ENCODE data around the gene ERO1B. TPM values are rescaled to one million over a fixed set of nuclear protein-coding genes. Genes with fewer than 3 reads are reported as not detected.
A peak's percentile ranks its signal among the peaks of the same experiment; 100 is the strongest.

The ERO1B gene
- polyA plus RNA-seq, 1 experiment = 0.74 TPM

GRCh38 chr1:236281198-236281653 lies 532 bp downstream of the ERO1B start:
- POLR2A ChIA-PET = no interaction called here

GRCh38 chr1:236280438-236281197 lies 1.1 kb downstream of the ERO1B start:
- CTCF ChIA-PET = no interaction called here
- no peak for TF ChIP-seq CTCF (IDR thresholded peaks at IDR 0.05; ENCODE audit: insufficient read depth, low read depth, low read length)
- POLR2A ChIA-PET = no interaction called here
- Histone ChIP-seq H3K36me3 (ENCODE audit: control insufficient read depth, insufficient read depth, low read length) (no peaks in the 10 kb centered on the region), H3K4me3 (ENCODE audit: low read depth, low read length) (peak overlapping the region; percentile 83), H3K27me3 (ENCODE audit: control insufficient read depth, insufficient read depth, low read length) (peaks cover 10% of the 10 kb centered on the region)
- no peak for DNase-seq (ENCODE audit: low read depth)

More at GRCh38 chr1:236281198-236281653, 532 bp downstream of the ERO1B start:
- peaks cover 10% of the 10 kb centered on the region for H3K27me3 ChIP-seq (ENCODE audit: control insufficient read depth, insufficient read depth, low read length)
- CTCF ChIA-PET = no interaction called here
- DNase-seq (ENCODE audit: low read depth) = no peak
- H3K36me3 ChIP-seq (ENCODE audit: control insufficient read depth, insufficient read depth, low read length) = no peaks in the 10 kb centered on the region
- TF ChIP-seq CTCF (IDR thresholded peaks at IDR 0.05; ENCODE audit: insufficient read depth, low read depth, low read length) = no peak
- peak overlapping the region; percentile 83 for H3K4me3 ChIP-seq (ENCODE audit: low read depth, low read length)

GRCh38 chr1:236275586-236275985 lies 6.2 kb downstream of the ERO1B start:
- H3K4me3 ChIP-seq (ENCODE audit: low read depth, low read length) = no peak overlapping the region
- no peaks in the 10 kb centered on the region for H3K27me3 ChIP-seq (ENCODE audit: control insufficient read depth, insufficient read depth, low read length)
- POLR2A ChIA-PET = no interaction called here
- CTCF ChIA-PET = no interaction called here
- no peak for DNase-seq (ENCODE audit: low read depth)
- H3K36me3 ChIP-seq (ENCODE audit: control insufficient read depth, insufficient read depth, low read length) = no peaks in the 10 kb centered on the region
- TF ChIP-seq CTCF (IDR thresholded peaks at IDR 0.05; ENCODE audit: insufficient read depth, low read depth, low read length) = no peak

- no peak for TF ChIP-seq CTCF (IDR thresholded peaks at IDR 0.05; ENCODE audit: insufficient read depth, low read depth, low read length)
- H3K36me3 ChIP-seq (ENCODE audit: control insufficient read depth, insufficient read depth, low read length) = no peaks in the 10 kb centered on the region
- H3K4me3 ChIP-seq (ENCODE audit: low read depth, low read length) = no peak overlapping the region
- CTCF ChIA-PET = no interaction called here
- POLR2A ChIA-PET = no interaction called here
- no peak for DNase-seq (ENCODE audit: low read depth)
- H3K27me3 ChIP-seq (ENCODE audit: control insufficient read depth, insufficient read depth, low read length) = no peaks in the 10 kb centered on the region
Observed at GRCh38 chr1:236275061-236275460, 6.7 kb downstream of the ERO1B start.

GRCh38 chr1:236273358-236273757 lies 8.4 kb downstream of the ERO1B start:
- no peak overlapping the region for H3K4me3 ChIP-seq (ENCODE audit: low read depth, low read length)
- H3K36me3 ChIP-seq (ENCODE audit: control insufficient read depth, insufficient read depth, low read length) = no peaks in the 10 kb centered on the region
- H3K27me3 ChIP-seq (ENCODE audit: control insufficient read depth, insufficient read depth, low read length) = no peaks in the 10 kb centered on the region
- ChIA-PET CTCF (no interaction called here), POLR2A (no interaction called here)
- DNase-seq (ENCODE audit: low read depth) = no peak
- no peak for TF ChIP-seq CTCF (IDR thresholded peaks at IDR 0.05; ENCODE audit: insufficient read depth, low read depth, low read length)
